Muscle of leg (tissue), 11 donors: ENCODE results near the gene TRMU. TPM values are rescaled to one million over a fixed set of nuclear protein-coding genes. Genes with fewer than 3 reads are reported as not detected.

Source experiments
- DNase-seq: peaks from one replicate; pipeline ENCODE4 v3.0.0; 2013
- H3K27ac ChIP-seq: one replicate; pipeline ENCODE4 v1.5.1; 2013; ENCODE audit warnings: mild to moderate bottlenecking, low read length, control low read depth
- H3K27me3 ChIP-seq: one replicate; pipeline ENCODE4 v1.6.1; 2013; ENCODE audit warnings: low read length; ENCODE audit not compliant: control insufficient read depth, insufficient read depth
- H3K36me3 ChIP-seq: one replicate; pipeline ENCODE4 v1.6.1; 2013; ENCODE audit warnings: low read length; ENCODE audit not compliant: control insufficient read depth, insufficient read depth
- H3K4me1 ChIP-seq: one replicate; pipeline ENCODE4 v1.6.1; 2013; ENCODE audit warnings: low read length; ENCODE audit not compliant: control insufficient read depth, insufficient read depth
- H3K4me3 ChIP-seq: one replicate; pipeline ENCODE4 v1.5.1; 2013; ENCODE audit warnings: low read length, control low read depth
- H3K9me3 ChIP-seq: replicated peaks from 2 replicates; pipeline ENCODE4 v1.6.1; 2013; ENCODE audit warnings: low read depth, low read length; ENCODE audit not compliant: control insufficient read depth
- WGBS: methylation state at CpG from one replicate; pipeline ENCODE4 v1.1.5; 2013; ENCODE audit warnings: missing lambda C conversion rate; ENCODE audit not compliant: insufficient coverage; 5-methylcytosine and 5-hydroxymethylcytosine counted together
- polyA plus RNA-seq, 8 donors: library from polyadenylated mRNA; unstranded; fragments of 120-200 nt; gene quantifications; one replicate each; pipeline versions ENCODE4 v1.2.1 to v1.2.3, GENCODE V29; 2013; ENCODE audit warnings: inconsistent platforms in 1 of 8, low replicate concordance in 1 of 8; ENCODE audit not compliant: insufficient read length in 8 of 8, insufficient read depth in 1 of 8
- total RNA-seq: library from RNA; stranded (reverse); fragments of 120-200 nt; gene quantifications from one replicate; pipeline ENCODE4 v1.2.4, GENCODE V29; 2013

TRMU gene
- total and polyA plus RNA-seq, 9 donors = 28.2 to 37.7 (median 30.1) TPM

GRCh38 chr22:46376908-46377524 lies 41.5 kb downstream of the TRMU start:
- peaks cover 15% of the 10 kb centered on the region for H3K27me3 ChIP-seq
- H3K4me1 ChIP-seq = peaks cover 22% of the 10 kb centered on the region
- peaks cover 4% of the 10 kb centered on the region for H3K9me3 ChIP-seq
- 91% methylated on average over 17 of the region's 19 CpGs for WGBS
- no peak overlapping the region for H3K4me3 ChIP-seq
- no peaks in the 10 kb centered on the region for H3K36me3 ChIP-seq
- H3K27ac ChIP-seq = no peak overlapping the region
- DNase-seq = no peak

GRCh38 chr22:46377525-46378425 lies 42.3 kb downstream of the TRMU start:
- DNase-seq = no peak
- no peak overlapping the region for H3K27ac ChIP-seq
- peaks cover 4% of the 10 kb centered on the region for H3K9me3 ChIP-seq
- no peak overlapping the region for H3K4me3 ChIP-seq
- peaks cover 22% of the 10 kb centered on the region for H3K4me1 ChIP-seq
- WGBS = 48% methylated on average over 20 of the region's 27 CpGs
- peaks cover 14% of the 10 kb centered on the region for H3K27me3 ChIP-seq
- no peaks in the 10 kb centered on the region for H3K36me3 ChIP-seq

- Histone ChIP-seq H3K36me3 (no peaks in the 10 kb centered on the region), H3K4me1 (peaks cover 22% of the 10 kb centered on the region), H3K27me3 (peaks cover 13% of the 10 kb centered on the region), H3K4me3 (no peak overlapping the region), H3K9me3 (peaks cover 4% of the 10 kb centered on the region), H3K27ac (no peak overlapping the region)
- WGBS = 73% methylated on average over 21 of the region's 22 CpGs
- DNase-seq = no peak
Observed at GRCh38 chr22:46378426-46379065, 43.0 kb downstream of the TRMU start.

GRCh38 chr22:46379066-46379930 lies 43.8 kb downstream of the TRMU start:
- H3K27me3 ChIP-seq = peaks cover 13% of the 10 kb centered on the region
- no peak overlapping the region for H3K27ac ChIP-seq
- no peaks in the 10 kb centered on the region for H3K36me3 ChIP-seq
- no peak for DNase-seq
- peaks cover 4% of the 10 kb centered on the region for H3K9me3 ChIP-seq
- 63% methylated on average over 21 of the region's 29 CpGs for WGBS
- H3K4me3 ChIP-seq = no peak overlapping the region
- H3K4me1 ChIP-seq = peaks cover 17% of the 10 kb centered on the region

- peaks cover 13% of the 10 kb centered on the region for H3K27me3 ChIP-seq
- H3K27ac ChIP-seq = no peak overlapping the region
- H3K36me3 ChIP-seq = no peaks in the 10 kb centered on the region
- WGBS = 73% methylated on average over 19 of the region's 19 CpGs
- H3K4me3 ChIP-seq = no peak overlapping the region
- no peak for DNase-seq
- H3K4me1 ChIP-seq = peaks cover 17% of the 10 kb centered on the region
- peaks cover 4% of the 10 kb centered on the region for H3K9me3 ChIP-seq
Observed at GRCh38 chr22:46380069-46380468, 44.6 kb downstream of the TRMU start.

- Histone ChIP-seq H3K4me3 (no peak overlapping the region), H3K27ac (no peak overlapping the region), H3K9me3 (peaks cover 4% of the 10 kb centered on the region), H3K27me3 (peaks cover 13% of the 10 kb centered on the region), H3K36me3 (no peaks in the 10 kb centered on the region), H3K4me1 (peaks cover 17% of the 10 kb centered on the region)
- WGBS = 87% methylated on average over 17 of the region's 17 CpGs
- no peak for DNase-seq
Observed at GRCh38 chr22:46380581-46380980, 45.1 kb downstream of the TRMU start.

- no peak overlapping the region for H3K27ac ChIP-seq
- H3K4me3 ChIP-seq = no peak overlapping the region
- H3K36me3 ChIP-seq = no peaks in the 10 kb centered on the region
- H3K4me1 ChIP-seq = peaks cover 17% of the 10 kb centered on the region
- peaks cover 13% of the 10 kb centered on the region for H3K27me3 ChIP-seq
- WGBS = 36% methylated on average over 5 of the region's 5 CpGs
- DNase-seq = no peak
- no peaks in the 10 kb centered on the region for H3K9me3 ChIP-seq
Observed at GRCh38 chr22:46381142-46381541, 45.6 kb downstream of the TRMU start.

- 93% methylated on average over 19 of the region's 27 CpGs for WGBS
- Histone ChIP-seq H3K27ac (no peak overlapping the region), H3K4me3 (no peak overlapping the region), H3K27me3 (peaks cover 13% of the 10 kb centered on the region), H3K4me1 (peaks cover 17% of the 10 kb centered on the region), H3K9me3 (no peaks in the 10 kb centered on the region), H3K36me3 (no peaks in the 10 kb centered on the region)
- no peak for DNase-seq
Observed at GRCh38 chr22:46381731-46382130, 46.2 kb downstream of the TRMU start.

GRCh38 chr22:46382524-46382923 lies 47.0 kb downstream of the TRMU start:
- Histone ChIP-seq H3K27ac (no peak overlapping the region), H3K9me3 (no peaks in the 10 kb centered on the region), H3K4me1 (peaks cover 13% of the 10 kb centered on the region), H3K27me3 (peaks cover 13% of the 10 kb centered on the region), H3K4me3 (no peak overlapping the region), H3K36me3 (no peaks in the 10 kb centered on the region)
- DNase-seq = no peak
- WGBS = 94% methylated on average over 14 of the region's 15 CpGs
